ENCODE results near the gene MAPKAP1. TPM values are rescaled to one million over a fixed set of nuclear protein-coding genes. Genes with fewer than 3 reads are reported as not detected.

MAPKAP1 gene
- polyA plus RNA-seq, 3 donors, result 39.9 to 57.5 (median 44.1) TPM

DNA sequence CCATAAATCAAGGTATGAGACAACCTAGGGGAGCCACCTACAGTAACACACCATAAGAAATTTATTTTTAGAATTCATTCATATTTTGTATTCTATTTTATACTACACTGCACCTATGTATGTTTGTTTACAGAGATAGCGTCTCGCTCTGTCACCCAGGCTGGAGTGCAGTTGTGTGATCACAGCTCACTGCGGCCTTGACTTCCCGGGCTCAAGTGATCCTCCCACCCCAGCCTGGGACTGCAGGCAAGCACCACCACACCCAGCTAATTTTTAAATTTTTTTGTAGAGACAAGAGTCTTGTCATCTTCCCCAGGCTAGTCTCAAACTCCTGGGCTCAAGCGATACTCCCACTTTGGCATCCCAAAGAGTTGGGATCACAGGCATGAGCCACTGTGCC is 25.4 kb downstream of the MAPKAP1 start:
- H4K20me1 ChIP-seq (ENCODE audit: insufficient read depth, low read length), result peaks cover 34% of the 10 kb centered on the region
- 100% methylated on average over 1 of the region's 5 CpGs for WGBS (ENCODE audit: insufficient coverage)
- no peaks in the 10 kb centered on the region for H3K4me1 ChIP-seq (ENCODE audit: control insufficient read depth in 1 of 2, insufficient read depth in 2 of 2, low read length in 2 of 2)
- H3K27ac ChIP-seq (ENCODE audit: low read depth in 1 of 2, low read length in 2 of 2), result no peak overlapping the region
- no peak overlapping the region for H2AFZ ChIP-seq (ENCODE audit: insufficient read depth, low read depth, low read length, poor library complexity, severe bottlenecking)
- intact Hi-C loops (cut with micrococcal nuclease), result no loop called here
- no peak overlapping the region for H3K9ac ChIP-seq (ENCODE audit: insufficient read depth, low read length, poor library complexity, severe bottlenecking)
- H3K79me2 ChIP-seq (ENCODE audit: insufficient read depth, low read length), result peaks cover 38% of the 10 kb centered on the region
- H3K36me3 ChIP-seq (replicated peaks in 1 of 2; ENCODE audit: control insufficient read depth in 1 of 2, insufficient read depth in 2 of 2, low read length in 2 of 2), result peaks cover 4 to 24% of the 10 kb centered on the region in 2 donors
- Mint-ChIP-seq H3K36me3 (peaks cover 29 to 36% of the 10 kb centered on the region in 2 donors), H3K27me3 (ENCODE audit: low read depth in 3 of 3) (peaks cover 0 to 2% (median 0%) of the 10 kb centered on the region in 3 donors), H3K9me3 (no peaks in the 10 kb centered on the region), H3K4me3 (no peak overlapping the region), H3K4me1 (no peaks in the 10 kb centered on the region), H3K27ac (peak overlapping the region in 3 of 7 donors; percentile 53 to 73 (median 69))
- DNase-seq, result no peak
- no peak overlapping the region for H3K4me2 ChIP-seq (replicated peaks; ENCODE audit: extremely low read depth, low read length, poor library complexity, severe bottlenecking)
- H3K9me3 ChIP-seq (replicated peaks in 1 of 2; ENCODE audit: control insufficient read depth in 1 of 2, insufficient read depth in 1 of 2, low read length in 2 of 2), result no peaks in the 10 kb centered on the region
- no peak overlapping the region for H3K4me3 ChIP-seq (replicated peaks in 1 of 3; ENCODE audit: low read depth in 2 of 3, low read length in 3 of 3)
- H3K27me3 ChIP-seq (ENCODE audit: control insufficient read depth in 2 of 2, insufficient read depth in 2 of 2, low read length in 2 of 2), result no peaks in the 10 kb centered on the region
- TF ChIP-seq, protein P1, sequence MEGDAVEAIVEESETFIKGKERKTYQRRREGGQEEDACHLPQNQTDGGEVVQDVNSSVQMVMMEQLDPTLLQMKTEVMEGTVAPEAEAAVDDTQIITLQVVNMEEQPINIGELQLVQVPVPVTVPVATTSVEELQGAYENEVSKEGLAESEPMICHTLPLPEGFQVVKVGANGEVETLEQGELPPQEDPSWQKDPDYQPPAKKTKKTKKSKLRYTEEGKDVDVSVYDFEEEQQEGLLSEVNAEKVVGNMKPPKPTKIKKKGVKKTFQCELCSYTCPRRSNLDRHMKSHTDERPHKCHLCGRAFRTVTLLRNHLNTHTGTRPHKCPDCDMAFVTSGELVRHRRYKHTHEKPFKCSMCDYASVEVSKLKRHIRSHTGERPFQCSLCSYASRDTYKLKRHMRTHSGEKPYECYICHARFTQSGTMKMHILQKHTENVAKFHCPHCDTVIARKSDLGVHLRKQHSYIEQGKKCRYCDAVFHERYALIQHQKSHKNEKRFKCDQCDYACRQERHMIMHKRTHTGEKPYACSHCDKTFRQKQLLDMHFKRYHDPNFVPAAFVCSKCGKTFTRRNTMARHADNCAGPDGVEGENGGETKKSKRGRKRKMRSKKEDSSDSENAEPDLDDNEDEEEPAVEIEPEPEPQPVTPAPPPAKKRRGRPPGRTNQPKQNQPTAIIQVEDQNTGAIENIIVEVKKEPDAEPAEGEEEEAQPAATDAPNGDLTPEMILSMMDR (IDR thresholded peaks at IDR 0.05), result no peak

DNA sequence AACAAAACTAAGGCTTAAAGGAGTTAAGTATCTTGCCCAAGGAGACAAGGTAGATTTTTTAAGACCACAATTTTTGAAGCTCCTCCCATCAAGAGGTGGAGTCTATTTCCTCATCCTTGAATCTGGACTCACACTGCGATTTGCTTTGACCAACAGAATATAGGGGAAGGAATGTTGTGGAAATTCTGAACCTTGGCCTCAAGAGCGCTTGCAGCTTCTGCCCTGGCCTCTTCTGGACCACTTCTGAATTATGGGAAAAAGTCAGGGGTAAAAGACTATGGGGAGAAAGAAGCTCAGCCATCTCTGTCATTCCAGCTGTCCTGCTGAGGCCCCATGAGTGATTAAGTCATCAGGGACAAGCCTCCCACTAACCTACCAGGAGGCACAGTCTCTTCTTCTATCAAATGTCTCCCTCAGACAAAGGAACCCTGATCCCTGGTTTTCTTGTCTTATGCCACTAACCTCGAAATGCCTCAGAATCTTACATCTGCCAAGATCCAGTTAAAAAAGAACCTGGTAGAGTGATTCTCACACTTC is 25.9 kb downstream of the MAPKAP1 start:
- intact Hi-C loops (cut with micrococcal nuclease), result no loop called here
- no peak overlapping the region for H3K4me2 ChIP-seq (replicated peaks; ENCODE audit: extremely low read depth, low read length, poor library complexity, severe bottlenecking)

More for the DNA sequence above, 25.9 kb downstream of the MAPKAP1 start:
- Histone ChIP-seq H3K9ac (ENCODE audit: insufficient read depth, low read length, poor library complexity, severe bottlenecking) (no peak overlapping the region), H3K27ac (ENCODE audit: low read depth in 1 of 2, low read length in 2 of 2) (no peak overlapping the region), H2AFZ (ENCODE audit: insufficient read depth, low read depth, low read length, poor library complexity, severe bottlenecking) (no peak overlapping the region), H3K36me3 (replicated peaks in 1 of 2; ENCODE audit: control insufficient read depth in 1 of 2, insufficient read depth in 2 of 2, low read length in 2 of 2) (peaks cover 4 to 20% of the 10 kb centered on the region in 2 donors), H3K79me2 (ENCODE audit: insufficient read depth, low read length) (peaks cover 34% of the 10 kb centered on the region), H4K20me1 (ENCODE audit: insufficient read depth, low read length) (peaks cover 34% of the 10 kb centered on the region), H3K4me3 (replicated peaks in 1 of 3; ENCODE audit: low read depth in 2 of 3, low read length in 3 of 3) (no peak overlapping the region), H3K4me1 (ENCODE audit: control insufficient read depth in 1 of 2, insufficient read depth in 2 of 2, low read length in 2 of 2) (no peaks in the 10 kb centered on the region), H3K27me3 (ENCODE audit: control insufficient read depth in 2 of 2, insufficient read depth in 2 of 2, low read length in 2 of 2) (no peaks in the 10 kb centered on the region), H3K9me3 (replicated peaks in 1 of 2; ENCODE audit: control insufficient read depth in 1 of 2, insufficient read depth in 1 of 2, low read length in 2 of 2) (no peaks in the 10 kb centered on the region)
- Mint-ChIP-seq H3K27ac (peak overlapping the region in 3 of 7 donors; percentile 38 to 69 (median 45)), H3K27me3 (ENCODE audit: low read depth in 3 of 3) (peaks cover 0 to 2% (median 0%) of the 10 kb centered on the region in 3 donors), H3K36me3 (peaks cover 29 to 35% of the 10 kb centered on the region in 2 donors), H3K4me1 (no peaks in the 10 kb centered on the region), H3K4me3 (no peak overlapping the region), H3K9me3 (no peaks in the 10 kb centered on the region)
- no peak for DNase-seq
- TF ChIP-seq, protein P1 (IDR thresholded peaks at IDR 0.05), result no peak
- WGBS (ENCODE audit: insufficient coverage), result 100% methylated on average over 2 of the region's 3 CpGs
